Fibroblast of mammary gland (primary cell): ENCODE data around the gene P2RX4.
"Not testable (repeated sequence)": the region's sequence is repeated elsewhere in the genome, so short reads cannot be mapped to it uniquely, and the experiment has no call there.

Experiments used
- DNase-seq: peaks from one replicate; pipeline ENCODE4 v3.0.0-alpha.2; 2010; ENCODE audit warnings: low read depth
- H3K4me3 ChIP-seq: 2 replicates; pipeline ENCODE4 v1.5.1; 2011; ENCODE audit warnings: low read depth, mild to moderate bottlenecking, low read length, moderate library complexity; ENCODE audit not compliant: control insufficient read depth
- CTCF ChIP-seq: conservative IDR thresholded peaks from 2 replicates; pipeline ENCODE4 v1.5.1; 2011; ENCODE audit warnings: low read depth, low read length, inconsistent platforms; ENCODE audit not compliant: control insufficient read depth, insufficient read depth

The P2RX4 gene

GRCh38 chr12:121274036-121274763 is 64.3 kb downstream of the P2RX4 start:
- H3K4me3 ChIP-seq: no peak overlapping the region
- no peak for DNase-seq
- TF ChIP-seq CTCF: no peak

DNA sequence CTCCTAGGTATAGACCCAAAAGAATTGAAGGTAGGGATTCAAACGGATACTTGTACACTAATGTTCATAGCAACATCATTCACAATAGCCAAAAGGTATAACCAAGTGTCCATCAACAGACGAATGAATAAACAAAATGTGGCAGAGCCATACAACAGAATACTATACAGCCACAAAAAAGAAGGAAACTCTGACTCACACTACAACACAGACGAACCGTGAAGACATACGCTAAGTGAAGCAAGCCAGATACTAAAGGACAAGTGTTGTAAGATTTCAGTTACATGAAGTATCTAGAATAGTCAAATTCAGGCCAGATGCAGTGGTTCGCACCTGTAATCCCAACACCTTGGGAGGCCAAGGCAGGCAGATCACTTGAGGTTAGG is 67.4 kb downstream of the P2RX4 start:
- no peak for DNase-seq
- no peak for TF ChIP-seq CTCF
- no peak overlapping the region for H3K4me3 ChIP-seq

DNA sequence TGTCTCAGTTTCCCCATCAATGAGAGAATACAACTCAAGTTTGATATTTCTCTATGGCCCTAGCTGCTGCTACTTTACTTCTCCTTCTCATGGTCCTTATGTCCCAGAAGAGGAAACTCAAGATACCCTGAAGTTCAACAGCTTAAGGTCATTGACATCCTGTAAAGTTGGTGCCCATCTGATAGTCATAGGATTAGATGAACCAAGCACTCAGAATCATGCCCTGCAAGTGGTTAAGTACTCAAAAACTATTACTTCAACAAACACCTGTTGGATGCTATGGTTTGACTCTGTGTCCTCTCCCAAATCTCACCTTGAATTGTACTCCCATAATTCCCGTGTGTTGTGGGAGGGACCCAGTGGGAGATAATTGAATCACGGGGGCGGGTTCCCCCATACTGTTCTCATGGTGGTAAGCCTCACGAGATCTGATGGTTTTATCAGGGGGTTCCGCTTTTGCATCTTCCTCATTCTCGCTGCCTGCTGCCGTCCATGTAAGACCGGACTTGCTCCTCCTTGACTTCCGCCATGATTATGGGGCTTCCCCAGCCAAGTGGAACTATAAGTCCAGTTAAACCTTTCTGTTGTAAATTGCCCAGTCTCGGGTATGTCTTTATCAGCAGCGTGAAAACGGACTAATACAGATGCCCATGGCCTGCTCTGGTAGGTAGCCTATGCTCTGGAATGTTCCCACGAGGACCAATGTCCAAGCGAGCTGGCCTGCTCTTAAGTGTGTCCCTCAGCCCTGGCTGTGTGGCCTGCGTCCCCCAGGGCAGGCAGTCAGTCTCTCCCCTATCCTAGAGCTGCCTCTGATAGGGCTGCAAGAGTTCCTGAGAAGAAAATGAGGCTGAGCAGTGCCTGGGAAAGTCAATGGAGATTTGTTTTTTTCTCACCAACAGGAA is 68.5 kb downstream of the P2RX4 start:
- no peak for DNase-seq
- H3K4me3 ChIP-seq: no peak overlapping the region
- no peak for TF ChIP-seq CTCF

DNA sequence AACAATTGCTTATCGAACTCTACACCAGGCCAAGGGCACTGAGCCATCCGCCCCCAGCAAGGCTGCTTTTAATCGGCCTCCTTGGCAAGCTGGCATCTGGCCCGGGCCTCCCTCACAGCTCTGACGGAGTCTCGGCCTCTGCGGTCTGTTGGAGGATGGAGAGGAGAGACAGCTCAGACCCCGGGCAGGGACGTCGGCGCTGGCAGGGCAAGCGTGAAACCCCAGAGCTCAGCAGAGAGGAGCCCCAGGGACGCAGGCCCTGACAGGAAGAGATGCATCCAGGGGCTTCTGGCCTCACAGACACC is 69.1 kb downstream of the P2RX4 start:
- TF ChIP-seq CTCF: no peak
- no peak overlapping the region for H3K4me3 ChIP-seq
- peak; percentile 95 for DNase-seq

GRCh38 chr12:121279507-121279915 is 69.6 kb downstream of the P2RX4 start:
- DNase-seq: peak; percentile 70

GRCh38 chr12:121280531-121280930 is 70.6 kb downstream of the P2RX4 start:
- not testable (repeated sequence) for DNase-seq, H3K4me3 ChIP-seq

More at GRCh38 chr12:121279507-121279915, 69.6 kb downstream of the P2RX4 start:
- H3K4me3 ChIP-seq: peak overlapping the region; percentile 4
- no peak for TF ChIP-seq CTCF

- not testable (repeated sequence) for DNase-seq, H3K4me3 ChIP-seq
Observed at GRCh38 chr12:121281116-121281515, 71.2 kb downstream of the P2RX4 start.
